OCI-M2 (cell line): ENCODE data around the gene SLC22A23.
"Not testable (repeated sequence)": the region's sequence is repeated elsewhere in the genome, so short reads cannot be mapped to it uniquely, and the experiment has no call there.

Source experiments
- DNase-seq: peaks from one replicate; lab custom pipeline; 2025; ENCODE audit not compliant: unreplicated experiment; lab: John Stamatoyannopoulos, UW

Gene SLC22A23

GRCh38 chr6:3252369-3252768 is 204.5 kb downstream of the SLC22A23 start:
- no peak for DNase-seq

- DNase-seq: peak; percentile 63
Observed at GRCh38 chr6:3251462-3252314, 205.2 kb downstream of the SLC22A23 start.

- no peak for DNase-seq
Observed at GRCh38 chr6:3250231-3250675, 206.6 kb downstream of the SLC22A23 start.

GRCh38 chr6:3249821-3250220 is 207.0 kb downstream of the SLC22A23 start:
- no peak for DNase-seq

GRCh38 chr6:3247255-3248146 is 209.3 kb downstream of the SLC22A23 start:
- DNase-seq: no peak

GRCh38 chr6:3245216-3245615 is 211.6 kb downstream of the SLC22A23 start:
- no peak for DNase-seq

GRCh38 chr6:3244832-3245161 is 212.1 kb downstream of the SLC22A23 start:
- DNase-seq: not testable (repeated sequence)

- no peak for DNase-seq
Observed at GRCh38 chr6:3244003-3244831, 212.6 kb downstream of the SLC22A23 start.

GRCh38 chr6:3242768-3243167 is 214.1 kb downstream of the SLC22A23 start:
- DNase-seq: no peak

- not testable (repeated sequence) for DNase-seq
Observed at GRCh38 chr6:3241745-3242144, 215.1 kb downstream of the SLC22A23 start.

GRCh38 chr6:3240595-3240994 is 216.3 kb downstream of the SLC22A23 start:
- no peak for DNase-seq

- DNase-seq: no peak
Observed at GRCh38 chr6:3239110-3239830, 217.6 kb downstream of the SLC22A23 start.

GRCh38 chr6:3237761-3238662 is 218.8 kb downstream of the SLC22A23 start:
- DNase-seq: no peak

GRCh38 chr6:3236005-3236404 is 220.8 kb downstream of the SLC22A23 start:
- DNase-seq: no peak

GRCh38 chr6:3235486-3235885 is 221.4 kb downstream of the SLC22A23 start:
- DNase-seq: no peak

- DNase-seq: no peak
Observed at GRCh38 chr6:3233904-3234303, 222.9 kb downstream of the SLC22A23 start.

GRCh38 chr6:3233321-3233720 is 223.5 kb downstream of the SLC22A23 start:
- no peak for DNase-seq

GRCh38 chr6:3232017-3232945 is 224.6 kb downstream of the SLC22A23 start:
- DNase-seq: no peak
